Ovary (tissue), 9 donors: ENCODE data around the gene MYH9. TPM values are rescaled to one million over a fixed set of nuclear protein-coding genes. Genes with fewer than 3 reads are reported as not detected.

ENCODE experiments used
- DNase-seq, 5 donors: peaks; one replicate each; pipeline ENCODE4 v3.0.0-alpha.2; 2019 to 2020
- H3K27ac ChIP-seq, 2 donors: fragments of 200-600 bp; one replicate each; pipeline versions ENCODE4 v1.5.1 to v1.8.0; 2019 to 2022
- H3K27me3 ChIP-seq: fragments of 200-600 bp; one replicate; pipeline ENCODE4 v1.8.0; 2022
- H3K36me3 ChIP-seq: fragments of 200-600 bp; sonication (generic); one replicate; pipeline ENCODE4 v1.5.1; 2019
- H3K4me1 ChIP-seq: one replicate; pipeline ENCODE4 v1.8.1; 2013; ENCODE audit warnings: mild to moderate bottlenecking, moderate library complexity; ENCODE audit not compliant: insufficient read depth
- H3K4me3 ChIP-seq: fragments of 200-600 bp; sonication (generic); one replicate; pipeline ENCODE4 v1.5.1; 2017
- H3K9me3 ChIP-seq, 2 donors: fragments of 200-600 bp in 1 of 2; sonication (generic) in 1 of 2; one replicate each; pipeline versions ENCODE4 v1.5.1 to v1.8.1; 2013 to 2019; ENCODE audit warnings: mild to moderate bottlenecking in 1 of 2, moderate library complexity in 1 of 2
- CTCF ChIP-seq, 3 donors: fragments of 450-650 bp in 2 of 3; fragments of 200-600 bp in 1 of 3; IDR thresholded peaks; one replicate each; pipeline versions ENCODE4 v1.5.1 to v1.8.0; 2016 to 2022; ENCODE audit warnings: antibody characterized with exemption in 3 of 3, mild to moderate bottlenecking in 1 of 3
- EP300 ChIP-seq: sonication (generic); formaldehyde crosslinking; IDR thresholded peaks from one replicate; pipeline ENCODE4 v1.6.1; 2017; ENCODE audit warnings: antibody characterized with exemption
- POLR2A ChIP-seq: fragments of 450-650 bp; IDR thresholded peaks from one replicate; pipeline ENCODE4 v1.6.1; 2017; ENCODE audit warnings: antibody characterized with exemption, mild to moderate bottlenecking, moderate library complexity
- WGBS, 3 donors: extraction: QIAGEN DNeasy Blood & Tissue Kit in 1 of 3; methylation state at CpG; one replicate each; pipeline versions ENCODE4 v1.1.5 to v1.1.7; 2013 to 2017; 5-methylcytosine and 5-hydroxymethylcytosine counted together
- intact Hi-C, 4 donors: fragments of 100-400 bp; cut with DNase I; formaldehyde crosslinking; loops; one replicate each; pipeline versions ENCODE4 v1.11.0 to v1.15.1; 2022 to 2023
- polyA plus RNA-seq, 2 donors: library from polyadenylated mRNA; stranded (reverse); fragments of 200-250 nt in 1 of 2; fragments of 350-450 nt in 1 of 2; fragmentation: Illumina TruSeq in 1 of 2; extraction: RNeasy Lipid Tissue Mini Kit (QIAGEN cat#74804) in 1 of 2; gene quantifications; one replicate each; pipeline ENCODE4 v1.2.3, GENCODE V29; 2013 to 2014
- total RNA-seq, 7 donors: library from RNA; depleted of rRNA in 2 of 7; stranded (reverse); fragments of >200 nt in 2 of 7; fragmentation: NEBNext Ultra II Directional in 3 of 7; extraction: Animal tissue kit (Norgen Biotek cat#: 25700) in 3 of 7; gene quantifications; one replicate each; pipeline versions ENCODE4 v1.1.0 to v1.2.4, GENCODE V29; 2016 to 2023
- donor health status: DM: no; HTN: no; CAD: no; lungs with moderate emphysema.
- donor health status: DM: no; HTN: no; CAD: no.
- donor health status: Bipolar disorder and iron deficiency.
- donor health status: DM: yes; HTN: yes; CAD: no.
- donor health status: DM: no; HTN: no; CAD: no.
- donor health status: DM: yes; HTN: yes; CAD: no.

MYH9 gene
- total and polyA plus RNA-seq, 9 donors, result 128 to 530 (median 348) TPM

- H3K4me1 ChIP-seq, result peaks cover 56% of the 10 kb centered on the region
- peak overlapping the region in 1 of 2 donors; percentile 41 for H3K27ac ChIP-seq
- no peak overlapping the region for H3K4me3 ChIP-seq
- 79 to 80% (median 79%) methylated on average over 7 of the region's 7 CpGs for WGBS, 3 donors
- H3K9me3 ChIP-seq, result no peaks in the 10 kb centered on the region
- no peaks in the 10 kb centered on the region for H3K36me3 ChIP-seq
- no peaks in the 10 kb centered on the region for H3K27me3 ChIP-seq
- no peak for DNase-seq
- intact Hi-C loops, result loop anchor here in 1 of 4 donors (5.0 kb wide), 1 partner anchor 32 kb away; no protein-coding TSS in a partner anchor
- TF ChIP-seq POLR2A, result no peak
- TF ChIP-seq EP300, result no peak
- no peak for TF ChIP-seq CTCF (IDR thresholded peaks at IDR 0.05)
Observed at GRCh38 chr22:36364255-36365019, 23.3 kb downstream of the MYH9 start.

- peaks cover 51% of the 10 kb centered on the region for H3K4me1 ChIP-seq
- no peaks in the 10 kb centered on the region for H3K27me3 ChIP-seq
- intact Hi-C loops, result no loop called here
Observed at GRCh38 chr22:36363349-36363981, 24.3 kb downstream of the MYH9 start.

GRCh38 chr22:36362932-36363331 is 24.8 kb downstream of the MYH9 start:
- DNase-seq, result no peak
- Histone ChIP-seq H3K27ac (no peak overlapping the region), H3K36me3 (no peaks in the 10 kb centered on the region), H3K4me3 (no peak overlapping the region), H3K9me3 (no peaks in the 10 kb centered on the region), H3K4me1 (peaks cover 47% of the 10 kb centered on the region), H3K27me3 (no peaks in the 10 kb centered on the region)
- intact Hi-C loops, result no loop called here
- WGBS, 3 donors, result 87 to 91% (median 88%) methylated on average over 2 of the region's 2 CpGs
- TF ChIP-seq CTCF (IDR thresholded peaks at IDR 0.05), result no peak
- no peak for TF ChIP-seq POLR2A
- TF ChIP-seq EP300, result no peak

More at GRCh38 chr22:36363349-36363981, 24.3 kb downstream of the MYH9 start:
- DNase-seq, result no peak
- Histone ChIP-seq H3K36me3 (no peaks in the 10 kb centered on the region), H3K9me3 (no peaks in the 10 kb centered on the region), H3K27ac (no peak overlapping the region), H3K4me3 (no peak overlapping the region)
- TF ChIP-seq CTCF (IDR thresholded peaks at IDR 0.05), result no peak
- no peak for TF ChIP-seq EP300
- no peak for TF ChIP-seq POLR2A
- 79 to 92% (median 85%) methylated on average over 4 of the region's 4 CpGs for WGBS, 3 donors

GRCh38 chr22:36362075-36362474 is 25.7 kb downstream of the MYH9 start:
- no peaks in the 10 kb centered on the region for H3K36me3 ChIP-seq
- no peak overlapping the region for H3K4me3 ChIP-seq
- no peaks in the 10 kb centered on the region for H3K9me3 ChIP-seq
- H3K4me1 ChIP-seq, result peaks cover 42% of the 10 kb centered on the region
- no peak for TF ChIP-seq POLR2A
- TF ChIP-seq EP300, result no peak
- no peak for TF ChIP-seq CTCF (IDR thresholded peaks at IDR 0.05)
- H3K27ac ChIP-seq, result no peak overlapping the region
- H3K27me3 ChIP-seq, result no peaks in the 10 kb centered on the region
- no peak for DNase-seq
- intact Hi-C loops, result no loop called here
- 75 to 86% (median 76%) methylated on average over 4 of the region's 4 CpGs for WGBS, 3 donors
